GM23248 (cell line): ENCODE data around the gene RAI14. TPM values are rescaled to one million over a fixed set of nuclear protein-coding genes. Genes with fewer than 3 reads are reported as not detected.

Experiments
- DNase-seq: peaks from one replicate; pipeline ENCODE4 v3.0.0-alpha.2; 2015
- H2AFZ ChIP-seq: fragments of 200-600 bp; sonication (generic); 2 replicates; pipeline ENCODE4 v1.6.1; 2016; ENCODE audit warnings: antibody characterized with exemption
- H3F3A ChIP-seq: fragments of 200-600 bp; sonication (generic); 2 replicates; pipeline ENCODE4 v1.6.1; 2016; ENCODE audit warnings: mild to moderate bottlenecking, antibody characterized with exemption, mixed run types; ENCODE audit not compliant: insufficient read depth
- H3K27ac ChIP-seq: fragments of 200-600 bp; sonication (generic); 2 replicates; pipeline ENCODE4 v1.5.1; 2016; ENCODE audit warnings: mild to moderate bottlenecking
- H3K27me3 ChIP-seq: fragments of 200-600 bp; sonication (generic); replicated peaks from 2 replicates; pipeline ENCODE4 v1.6.1; 2016; ENCODE audit warnings: mild to moderate bottlenecking; ENCODE audit not compliant: insufficient read depth
- H3K36me3 ChIP-seq: fragments of 200-600 bp; sonication (generic); 2 replicates; pipeline ENCODE4 v1.6.1; 2016; ENCODE audit warnings: low read depth, mild to moderate bottlenecking
- H3K4me1 ChIP-seq: fragments of 200-600 bp; sonication (generic); 2 replicates; pipeline ENCODE4 v1.6.1; 2016; ENCODE audit warnings: mild to moderate bottlenecking; ENCODE audit not compliant: insufficient read depth
- H3K4me2 ChIP-seq: fragments of 200-600 bp; sonication (generic); one replicate; pipeline ENCODE4 v1.6.1; 2016; ENCODE audit warnings: mild to moderate bottlenecking; ENCODE audit not compliant: unreplicated experiment
- H3K4me3 ChIP-seq: fragments of 200-600 bp; sonication (generic); 2 replicates; pipeline ENCODE4 v1.5.1; 2016; ENCODE audit warnings: mild to moderate bottlenecking
- H3K79me2 ChIP-seq: fragments of 200-600 bp; sonication (generic); 2 replicates; pipeline ENCODE4 v1.6.1; 2016; ENCODE audit warnings: mild to moderate bottlenecking; ENCODE audit not compliant: insufficient read depth
- H3K9ac ChIP-seq: fragments of 200-600 bp; sonication (generic); 2 replicates; pipeline ENCODE4 v1.6.1; 2016; ENCODE audit warnings: mild to moderate bottlenecking
- H3K9me2 ChIP-seq: fragments of 200-600 bp; sonication (generic); 2 replicates; pipeline ENCODE4 v1.6.1; 2016; ENCODE audit warnings: mixed run types, mild to moderate bottlenecking, moderate library complexity; ENCODE audit not compliant: insufficient read depth
- H3K9me3 ChIP-seq: fragments of 200-600 bp; sonication (generic); one replicate; pipeline ENCODE4 v1.6.1; 2017; ENCODE audit warnings: low read depth
- H4K20me1 ChIP-seq: fragments of 200-600 bp; sonication (generic); 2 replicates; pipeline ENCODE4 v1.6.0; 2016; ENCODE audit not compliant: insufficient read depth
- EZH2 ChIP-seq: fragments of 200-600 bp; sonication (generic); IDR thresholded peaks from 2 replicates; pipeline ENCODE4 v1.6.1; 2018; ENCODE audit warnings: antibody characterized with exemption, mild to moderate bottlenecking; ENCODE audit not compliant: insufficient read depth, poor library complexity, severe bottlenecking
- EZH2phosphoT487 ChIP-seq: fragments of 200-600 bp; sonication (generic); IDR thresholded peaks from 2 replicates; pipeline ENCODE4 v1.6.1; 2018; ENCODE audit warnings: antibody characterized with exemption, moderate library complexity, mild to moderate bottlenecking, low read depth; ENCODE audit not compliant: insufficient read depth
- WGBS, 2 experiments: methylation state at CpG; one replicate each; pipeline ENCODE4 v1.1.6; 2015 to 2017; ENCODE audit warnings: low lambda C conversion rate in 2 of 2, low coverage in 1 of 2; ENCODE audit errors: missing lambda C conversion rate in 2 of 2; 5-methylcytosine and 5-hydroxymethylcytosine counted together
- in situ Hi-C: fragments of 300-500 bp; cut with MboI; formaldehyde crosslinking; loops from 2 replicates; pipeline ENCODE4 v1.15.0; 2020
- polyA plus RNA-seq: library from polyadenylated mRNA; unstranded; fragments of >200 nt; fragmentation: Nextera tagmentation; extraction: Ambion mirVana; gene quantifications from 2 replicates; pipeline ENCODE4 v1.2.1, GENCODE V29; 2016
- total RNA-seq: library from RNA; depleted of rRNA; stranded (reverse); fragments of >200 nt; shearing (Covaris generic); gene quantifications from 2 replicates; pipeline ENCODE4 v1.2.3, GENCODE V29; 2014

RAI14 gene
- total and polyA plus RNA-seq, 2 experiments from 2014 or later: 116 to 124 TPM

GRCh38 chr5:34835664-34836063 lies 179.5 kb downstream of the RAI14 start:
- Histone ChIP-seq H3K9me2 (no peaks in the 10 kb centered on the region), H3K36me3 (peaks cover 35% of the 10 kb centered on the region), H3K27ac (no peak overlapping the region), H3K9ac (no peak overlapping the region), H3K4me2 (no peak overlapping the region), H3K4me1 (no peaks in the 10 kb centered on the region), H3K27me3 (no peaks in the 10 kb centered on the region), H4K20me1 (no peaks in the 10 kb centered on the region), H3K4me3 (no peak overlapping the region), H3F3A (peaks cover 52% of the 10 kb centered on the region), H2AFZ (no peak overlapping the region), H3K79me2 (no peaks in the 10 kb centered on the region), H3K9me3 (no peaks in the 10 kb centered on the region)
- no peak for TF ChIP-seq EZH2phosphoT487
- TF ChIP-seq EZH2: no peak
- WGBS, 2 experiments: 93 to 95% methylated on average over 3 of the region's 3 CpGs
- no peak for DNase-seq
- in situ Hi-C loops: no loop called here

GRCh38 chr5:34838785-34839714 lies 182.9 kb downstream of the RAI14 start, which contains the start of gene TTC23L:
Gene TTC23L, plus strand, starts transcription at chr5:34839164. Its CDS starts 1,508 bp downstream, at chr5:34840672.
- Histone ChIP-seq H3K27ac (peak within 1 kb of the TSS; percentile 5; the same call in 1 of the 2 replicates), H2AFZ (peak within 1 kb of the TSS; percentile 96), H3F3A (peaks cover 30% of the 10 kb centered on the region), H3K79me2 (no peaks in the 10 kb centered on the region), H3K27me3 (no peaks in the 10 kb centered on the region), H3K9me2 (no peaks in the 10 kb centered on the region), H4K20me1 (no peaks in the 10 kb centered on the region), H3K36me3 (peaks cover under 1% of the 10 kb centered on the region), H3K4me2 (peak within 1 kb of the TSS; percentile 86), H3K9me3 (no peaks in the 10 kb centered on the region), H3K4me3 (peak within 1 kb of the TSS; percentile 81), H3K4me1 (no peaks in the 10 kb centered on the region), H3K9ac (peak within 1 kb of the TSS; percentile 68)
- no peak for TF ChIP-seq EZH2phosphoT487
- no peak for TF ChIP-seq EZH2
- in situ Hi-C loops: no loop called here
- DNase-seq: peak; percentile 93
- 2 to 3% methylated on average over 68 to 71 of the region's 73 CpGs for WGBS, 2 experiments

- H3K79me2 ChIP-seq: no peaks in the 10 kb centered on the region
- no peak for DNase-seq
- no peak overlapping the region for H3K4me2 ChIP-seq
- no peaks in the 10 kb centered on the region for H4K20me1 ChIP-seq
- in situ Hi-C loops: no loop called here
- H3K27me3 ChIP-seq: no peaks in the 10 kb centered on the region
- 93% methylated on average over 2 of the region's 2 CpGs for WGBS, 2 experiments
- TF ChIP-seq EZH2: no peak
- no peak for TF ChIP-seq EZH2phosphoT487
- no peaks in the 10 kb centered on the region for H3K9me3 ChIP-seq
- no peak overlapping the region for H2AFZ ChIP-seq
- no peak overlapping the region for H3K4me3 ChIP-seq
- H3K9me2 ChIP-seq: no peaks in the 10 kb centered on the region
- H3K27ac ChIP-seq: no peak overlapping the region
- no peak overlapping the region for H3K9ac ChIP-seq
- no peaks in the 10 kb centered on the region for H3K36me3 ChIP-seq
- no peaks in the 10 kb centered on the region for H3K4me1 ChIP-seq
- H3F3A ChIP-seq: peaks cover 12% of the 10 kb centered on the region
Measured at GRCh38 chr5:34841816-34842215, 185.7 kb downstream of the RAI14 start.

GRCh38 chr5:34842554-34842953 lies 186.4 kb downstream of the RAI14 start:
- Histone ChIP-seq H3F3A (peaks cover 9% of the 10 kb centered on the region), H3K9ac (no peak overlapping the region), H3K27ac (no peak overlapping the region), H3K27me3 (no peaks in the 10 kb centered on the region), H3K79me2 (no peaks in the 10 kb centered on the region), H3K4me1 (no peaks in the 10 kb centered on the region), H4K20me1 (no peaks in the 10 kb centered on the region), H3K9me3 (no peaks in the 10 kb centered on the region), H3K9me2 (no peaks in the 10 kb centered on the region), H2AFZ (no peak overlapping the region), H3K36me3 (no peaks in the 10 kb centered on the region), H3K4me2 (no peak overlapping the region), H3K4me3 (no peak overlapping the region)
- TF ChIP-seq EZH2 (no peak), EZH2phosphoT487 (no peak)
- in situ Hi-C loops: no loop called here
- no peak for DNase-seq
- WGBS, 2 experiments: 79 to 84% methylated on average over 7 of the region's 7 CpGs
